ENCODE results near the gene PRKAR1B.

The PRKAR1B gene

DNA sequence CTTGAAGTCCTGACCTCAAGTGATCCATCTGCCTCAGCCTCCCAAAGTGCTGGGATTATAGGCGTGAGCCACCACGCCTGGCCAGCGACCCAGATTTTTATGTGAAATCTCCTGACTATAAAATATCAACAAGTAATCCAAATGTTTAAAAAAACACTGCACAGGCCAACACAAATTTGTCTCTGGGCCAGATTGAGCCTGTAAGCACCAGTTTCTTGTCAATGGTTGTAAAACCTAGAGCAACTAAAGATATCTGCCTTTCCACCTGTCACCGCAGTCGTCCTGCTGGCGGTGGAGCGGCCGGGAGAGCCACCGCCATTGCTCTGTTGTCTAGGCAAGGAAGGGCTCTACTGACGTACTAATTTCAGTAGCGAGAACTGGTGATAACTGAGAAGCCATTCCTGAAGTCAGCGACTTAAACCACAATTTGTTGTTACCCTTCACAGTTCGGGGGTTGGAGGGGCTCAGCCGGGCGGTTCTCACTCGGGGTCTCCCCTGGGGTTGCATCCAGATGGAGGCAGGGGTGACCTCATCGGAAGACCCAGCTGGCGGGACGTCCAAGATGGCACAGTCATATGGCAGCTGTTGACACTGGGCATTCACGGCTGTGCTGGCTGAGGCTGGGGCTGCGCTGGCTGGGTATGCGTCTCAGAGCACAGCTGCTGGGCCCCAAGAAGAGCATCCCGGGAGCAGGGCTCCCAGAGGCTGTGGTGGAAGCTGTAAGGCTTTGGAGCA lies 152.3 kb downstream of the PRKAR1B start:
- H3K4me3 ChIP-seq (replicated peaks in 1 of 2; ENCODE audit: low read depth in 2 of 2, low read length in 2 of 2) = no peak overlapping the region
- DNase-seq (ENCODE audit: low read depth in 2 of 2) = no peak
- TF ChIP-seq, protein P1, sequence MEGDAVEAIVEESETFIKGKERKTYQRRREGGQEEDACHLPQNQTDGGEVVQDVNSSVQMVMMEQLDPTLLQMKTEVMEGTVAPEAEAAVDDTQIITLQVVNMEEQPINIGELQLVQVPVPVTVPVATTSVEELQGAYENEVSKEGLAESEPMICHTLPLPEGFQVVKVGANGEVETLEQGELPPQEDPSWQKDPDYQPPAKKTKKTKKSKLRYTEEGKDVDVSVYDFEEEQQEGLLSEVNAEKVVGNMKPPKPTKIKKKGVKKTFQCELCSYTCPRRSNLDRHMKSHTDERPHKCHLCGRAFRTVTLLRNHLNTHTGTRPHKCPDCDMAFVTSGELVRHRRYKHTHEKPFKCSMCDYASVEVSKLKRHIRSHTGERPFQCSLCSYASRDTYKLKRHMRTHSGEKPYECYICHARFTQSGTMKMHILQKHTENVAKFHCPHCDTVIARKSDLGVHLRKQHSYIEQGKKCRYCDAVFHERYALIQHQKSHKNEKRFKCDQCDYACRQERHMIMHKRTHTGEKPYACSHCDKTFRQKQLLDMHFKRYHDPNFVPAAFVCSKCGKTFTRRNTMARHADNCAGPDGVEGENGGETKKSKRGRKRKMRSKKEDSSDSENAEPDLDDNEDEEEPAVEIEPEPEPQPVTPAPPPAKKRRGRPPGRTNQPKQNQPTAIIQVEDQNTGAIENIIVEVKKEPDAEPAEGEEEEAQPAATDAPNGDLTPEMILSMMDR (IDR thresholded peaks at IDR 0.05; ENCODE audit: low read depth, low read length) = no peak

GRCh38 chr7:573933-574381 lies 153.1 kb downstream of the PRKAR1B start:
- TF ChIP-seq, protein P1 (IDR thresholded peaks at IDR 0.05; ENCODE audit: low read depth, low read length) = no peak
- H3K4me3 ChIP-seq (replicated peaks in 1 of 2; ENCODE audit: low read depth in 2 of 2, low read length in 2 of 2) = no peak overlapping the region
- no peak for DNase-seq (ENCODE audit: low read depth in 2 of 2)

DNA sequence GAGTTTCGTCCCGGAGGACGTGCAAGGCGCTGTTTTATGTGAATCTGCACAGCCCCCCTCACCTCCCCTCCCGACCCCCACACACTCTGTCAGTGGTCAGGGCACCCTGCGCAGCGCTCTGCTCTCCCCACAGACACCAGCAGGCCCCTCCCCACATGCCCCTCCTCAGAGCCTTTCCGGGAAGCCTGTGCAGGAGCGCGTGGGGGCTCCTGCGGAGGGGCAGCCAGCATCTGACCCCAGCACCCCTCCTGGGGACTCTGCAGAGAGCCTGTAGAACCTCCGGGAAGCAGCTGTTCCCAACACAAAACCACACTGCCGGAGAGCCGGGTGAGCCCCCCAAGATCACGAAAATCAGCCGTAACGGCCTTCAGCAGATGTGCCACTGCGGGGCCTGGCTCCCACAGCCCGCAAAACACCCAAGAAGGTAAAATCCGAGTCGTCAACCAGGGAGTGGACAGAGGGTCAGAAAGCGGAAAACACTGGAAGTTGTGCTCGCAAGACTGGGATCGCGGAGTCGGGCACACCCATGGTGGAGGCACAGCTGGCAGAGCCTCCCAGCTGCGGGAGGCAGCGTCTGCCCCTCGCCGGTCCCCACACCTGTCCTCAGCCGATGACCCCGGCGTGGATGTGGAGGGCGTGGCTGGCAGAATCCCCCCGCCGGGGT lies 153.7 kb downstream of the PRKAR1B start:
- TF ChIP-seq, protein P1 (IDR thresholded peaks at IDR 0.05; ENCODE audit: low read depth, low read length) = no peak
- no peak overlapping the region for H3K4me3 ChIP-seq (replicated peaks in 1 of 2; ENCODE audit: low read depth in 2 of 2, low read length in 2 of 2)
- no peak for DNase-seq (ENCODE audit: low read depth in 2 of 2)

GRCh38 chr7:572416-573268 lies 154.4 kb downstream of the PRKAR1B start:
- DNase-seq (ENCODE audit: low read depth in 2 of 2) = no peak

DNA sequence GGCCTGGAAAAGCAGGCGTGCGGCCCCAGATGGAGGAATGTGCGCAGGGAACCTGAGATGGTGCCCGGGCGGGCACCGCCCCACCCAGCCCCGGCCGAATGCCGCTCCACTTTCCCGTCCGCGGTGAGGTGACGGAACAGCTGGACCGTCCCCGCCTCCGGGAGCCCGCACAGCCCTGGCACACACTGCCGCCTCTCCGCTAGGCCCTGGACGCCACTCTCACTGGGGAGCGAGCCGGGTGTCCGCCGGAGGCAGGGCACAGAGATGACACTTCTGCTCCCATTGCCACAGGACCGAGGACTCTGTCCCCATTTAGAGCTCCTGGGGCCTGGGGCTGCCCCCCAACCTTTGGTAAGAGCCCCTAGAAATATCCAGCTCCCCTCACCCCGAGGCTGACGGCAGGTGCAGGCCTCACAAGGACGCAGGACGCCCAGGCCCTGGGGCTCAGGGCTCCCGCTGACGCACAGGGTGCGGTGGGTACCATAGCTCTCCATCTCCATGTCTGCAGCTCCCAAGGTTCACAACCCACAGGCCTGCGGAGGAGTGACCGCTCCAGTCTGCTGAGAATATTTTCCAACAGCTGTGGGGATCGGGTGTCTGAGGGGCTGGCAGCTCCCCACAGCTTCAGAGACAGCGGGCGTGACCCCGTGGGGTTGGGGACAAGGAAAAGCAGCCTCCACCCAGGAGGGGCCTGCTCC lies 155.2 kb downstream of the PRKAR1B start:
- TF ChIP-seq, protein P1 (IDR thresholded peaks at IDR 0.05; ENCODE audit: low read depth, low read length) = no peak
- no peak overlapping the region for H3K4me3 ChIP-seq (replicated peaks in 1 of 2; ENCODE audit: low read depth in 2 of 2, low read length in 2 of 2)
- DNase-seq (ENCODE audit: low read depth in 2 of 2) = no peak

More at GRCh38 chr7:572416-573268, 154.4 kb downstream of the PRKAR1B start:
- TF ChIP-seq, protein P1 (IDR thresholded peaks at IDR 0.05; ENCODE audit: low read depth, low read length) = no peak
- no peak overlapping the region for H3K4me3 ChIP-seq (replicated peaks in 1 of 2; ENCODE audit: low read depth in 2 of 2, low read length in 2 of 2)

DNA sequence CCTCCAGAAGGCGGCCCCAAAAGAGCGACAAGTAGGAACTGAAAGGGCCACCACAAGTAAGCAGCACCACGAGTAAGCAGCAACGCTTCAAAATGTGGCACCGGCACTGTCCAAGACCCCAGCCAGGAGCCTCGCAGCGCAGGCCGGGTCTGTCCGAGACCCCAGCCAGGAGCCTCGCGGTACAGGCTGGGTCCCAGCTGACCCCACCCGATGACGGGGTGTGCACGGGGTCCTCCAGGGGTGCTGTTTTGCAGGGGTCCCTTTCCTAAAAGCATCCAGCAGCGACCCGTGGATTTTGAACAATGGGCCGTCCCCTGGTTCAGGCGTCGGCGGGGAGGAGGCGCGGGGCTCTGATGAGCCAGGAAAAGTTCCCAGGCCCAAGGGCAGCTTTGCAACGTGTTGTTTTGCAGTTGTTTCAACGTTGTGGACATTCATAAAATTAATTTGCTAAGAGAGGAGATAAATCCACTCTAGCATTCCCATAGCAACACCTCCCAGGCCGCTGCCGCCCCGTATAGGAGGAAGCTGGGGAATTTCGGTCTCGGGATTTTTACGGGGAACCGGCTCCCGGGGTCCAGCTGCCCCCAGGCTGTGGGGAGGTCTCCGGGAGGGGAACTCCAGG lies 155.9 kb downstream of the PRKAR1B start:
- DNase-seq (ENCODE audit: low read depth in 2 of 2) = no peak
- TF ChIP-seq, protein P1 (IDR thresholded peaks at IDR 0.05; ENCODE audit: low read depth, low read length) = no peak
- no peak overlapping the region for H3K4me3 ChIP-seq (replicated peaks in 1 of 2; ENCODE audit: low read depth in 2 of 2, low read length in 2 of 2)
